ENCODE measurements around the gene ABCC9. TPM values are rescaled to one million over a fixed set of nuclear protein-coding genes. Genes with fewer than 3 reads are reported as not detected.

ABCC9 gene
- total RNA-seq, 1 experiment from 2014 or later: not detected

GRCh38 chr12:21879312-21879711 lies 61.9 kb downstream of the ABCC9 start:
- no peak for DNase-seq (ENCODE audit: low spot score)

DNA sequence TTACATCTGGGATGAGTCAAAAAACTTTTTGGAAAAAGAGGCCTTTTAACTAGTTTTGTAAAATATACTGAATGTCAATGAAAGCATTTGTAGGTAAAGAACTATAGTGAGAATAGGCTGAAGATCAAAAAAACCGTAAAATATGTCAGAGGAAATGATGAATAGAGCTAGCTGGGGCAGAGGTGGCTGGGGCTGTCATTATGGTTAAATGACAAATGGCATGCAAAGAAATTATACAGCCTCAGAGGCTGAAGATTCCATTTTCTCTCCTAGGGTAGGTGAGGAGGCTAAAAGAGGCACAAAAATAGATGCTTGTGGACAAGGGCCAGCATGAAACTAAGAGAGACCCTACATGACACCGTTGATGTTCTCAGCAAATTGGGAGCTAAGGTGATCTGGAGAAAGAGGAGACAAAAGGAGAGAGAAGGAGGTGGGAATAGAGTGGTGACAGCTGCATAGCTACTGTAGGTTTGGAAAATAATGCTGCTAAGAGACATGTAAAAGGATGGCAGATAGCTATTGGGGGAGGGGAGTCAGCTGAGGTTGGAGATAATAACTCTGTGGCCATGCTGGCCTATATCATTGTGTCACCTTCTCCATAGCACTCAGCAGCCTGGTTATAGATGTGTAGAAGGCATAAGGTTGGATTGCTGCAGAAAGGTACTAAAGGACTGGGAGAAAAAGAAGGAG lies 63.8 kb downstream of the ABCC9 start:
- DNase-seq (ENCODE audit: low spot score): no peak

- DNase-seq (ENCODE audit: low spot score): no peak
Observed at GRCh38 chr12:21865846-21866245, 75.4 kb downstream of the ABCC9 start.

DNA sequence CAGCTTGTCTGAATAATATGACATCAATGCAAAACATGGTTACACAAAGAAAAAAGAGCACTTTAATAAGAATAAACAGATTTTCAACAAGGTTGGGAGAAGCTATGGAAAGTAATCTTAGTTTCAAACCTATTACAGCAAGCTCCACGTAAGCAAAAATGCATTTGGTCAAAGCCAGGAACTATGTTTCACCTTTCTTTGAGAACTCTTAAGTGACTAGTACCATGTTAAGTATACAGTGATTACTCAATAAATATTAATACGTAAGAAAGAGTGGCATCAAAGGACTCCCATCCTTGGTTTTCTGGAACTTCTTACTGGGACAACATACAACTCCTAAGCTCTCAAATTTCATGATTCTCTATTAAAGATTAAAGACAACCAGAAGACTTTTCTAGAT lies 80.7 kb downstream of the ABCC9 start:
- DNase-seq (ENCODE audit: low spot score): no peak

GRCh38 chr12:21860128-21860527 lies 81.1 kb downstream of the ABCC9 start:
- no peak for DNase-seq (ENCODE audit: low spot score)

GRCh38 chr12:21852251-21852650 lies 89.0 kb downstream of the ABCC9 start:
- DNase-seq (ENCODE audit: low spot score): no peak

- DNase-seq (ENCODE audit: low spot score): no peak
Observed at GRCh38 chr12:21851151-21851550, 90.1 kb downstream of the ABCC9 start.

DNA sequence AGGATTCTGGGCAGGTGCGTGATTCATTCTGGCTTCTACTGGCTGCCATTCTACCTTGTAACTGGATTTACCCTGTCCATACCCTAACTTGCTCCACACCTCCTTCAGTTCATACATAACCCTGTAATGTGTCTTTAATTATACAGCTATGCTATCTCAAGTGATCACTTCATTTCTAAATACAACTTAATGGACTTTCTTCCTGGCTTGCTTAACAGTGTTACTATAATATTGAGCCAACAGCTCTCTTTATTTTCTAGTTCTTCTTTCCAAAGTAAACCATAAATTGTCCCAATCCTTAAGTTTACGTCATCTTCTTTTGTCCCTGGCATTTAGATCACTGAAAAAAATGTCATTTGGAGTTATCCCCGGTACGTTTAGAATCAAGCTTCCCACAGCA lies 90.8 kb downstream of the ABCC9 start:
- no peak for DNase-seq (ENCODE audit: low spot score)

DNA sequence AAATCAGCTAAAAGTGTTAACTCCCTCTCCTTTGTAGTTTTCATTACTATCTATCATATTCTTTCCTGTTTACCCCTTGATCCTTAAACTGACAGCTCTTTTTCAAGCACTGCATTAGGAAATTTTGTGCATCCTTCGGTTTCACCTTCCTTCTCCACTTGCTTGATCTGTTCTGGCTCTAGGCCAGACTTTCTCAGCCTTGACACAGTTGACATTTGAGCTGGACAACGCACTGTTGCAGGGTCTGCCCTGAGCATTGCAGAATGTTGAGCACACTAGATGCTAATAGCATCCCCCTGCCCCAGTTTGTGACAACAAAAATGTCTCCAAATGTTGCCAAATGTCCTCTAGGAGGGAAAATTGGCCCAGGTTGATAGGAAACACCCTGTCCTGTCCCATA lies 91.3 kb downstream of the ABCC9 start:
- DNase-seq (ENCODE audit: low spot score): no peak

DNA sequence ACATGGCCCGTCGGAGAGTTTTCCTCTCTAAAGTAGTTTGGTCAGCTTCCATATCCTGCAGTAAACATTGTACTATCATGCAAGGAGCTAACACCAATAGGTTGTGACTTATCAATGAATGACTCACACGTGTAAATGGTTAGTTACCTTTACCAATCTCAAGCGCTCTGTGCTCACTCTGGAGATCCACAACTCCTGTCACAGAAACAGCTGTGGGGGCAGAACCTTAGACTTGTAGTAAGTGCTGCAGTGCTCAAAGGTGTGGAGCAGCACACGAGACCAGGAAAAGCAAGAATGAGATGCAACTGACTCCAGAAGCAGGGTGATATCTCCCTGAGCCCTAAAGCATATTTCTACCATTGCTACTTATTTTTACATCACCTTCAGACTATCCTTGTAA lies 93.0 kb downstream of the ABCC9 start:
- no peak for DNase-seq (ENCODE audit: low spot score)

GRCh38 chr12:21843795-21844194 lies 97.4 kb downstream of the ABCC9 start:
- DNase-seq (ENCODE audit: low spot score): no peak

GRCh38 chr12:21839776-21840175 lies 101.5 kb downstream of the ABCC9 start:
- no peak for DNase-seq (ENCODE audit: low spot score)

DNA sequence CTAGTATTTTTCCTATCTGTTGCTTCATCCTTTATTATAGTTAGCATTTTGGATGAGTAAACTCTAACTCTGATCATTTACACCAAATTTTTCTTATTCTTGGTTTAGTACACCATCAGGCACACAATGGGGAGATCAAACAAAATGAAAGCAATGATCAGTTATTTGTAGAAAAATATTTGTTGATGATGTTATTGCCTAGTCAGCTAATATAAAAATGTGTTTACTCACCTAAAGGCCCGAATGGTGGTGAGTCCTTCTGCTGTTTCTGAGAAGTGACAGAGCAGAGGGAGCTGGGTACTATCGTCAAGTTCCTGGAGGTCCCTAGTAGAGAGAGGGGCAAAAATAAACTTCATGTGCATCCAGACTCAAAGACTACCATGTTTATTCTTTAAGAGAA lies 103.4 kb downstream of the ABCC9 start:
- no peak for DNase-seq (ENCODE audit: low spot score)

DNA sequence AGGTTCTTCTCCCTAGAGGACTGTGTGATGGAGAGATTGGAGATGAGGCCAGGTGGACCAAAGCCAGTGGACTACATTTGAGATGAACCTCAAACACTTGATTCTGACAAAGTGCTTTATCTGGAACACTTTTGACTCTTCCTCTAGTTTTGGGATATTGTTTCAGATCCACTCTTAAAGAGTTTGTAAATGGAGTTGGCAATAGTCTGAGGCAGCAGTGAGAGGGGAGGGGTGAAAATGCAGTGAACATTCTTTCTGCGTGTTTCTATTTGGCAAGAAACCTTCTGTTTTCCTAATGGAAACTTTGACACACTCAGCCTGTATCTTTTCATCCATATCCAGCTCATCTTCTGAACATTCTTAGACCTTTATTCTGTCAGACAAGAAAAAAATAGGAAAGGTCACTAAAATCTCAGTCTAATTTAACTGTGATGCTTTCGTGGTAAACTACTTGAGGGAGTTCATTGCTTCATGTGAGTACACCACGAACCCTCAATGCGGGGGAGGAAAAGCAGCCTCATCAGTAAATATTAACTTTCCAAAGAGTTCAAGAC lies 109.4 kb downstream of the ABCC9 start:
- DNase-seq (ENCODE audit: low spot score): no peak

- no peak for DNase-seq (ENCODE audit: low spot score)
Observed at GRCh38 chr12:21828779-21829178, 112.4 kb downstream of the ABCC9 start.

- DNase-seq (ENCODE audit: low spot score): no peak
Observed at GRCh38 chr12:21828136-21828775, 113.0 kb downstream of the ABCC9 start.

DNA sequence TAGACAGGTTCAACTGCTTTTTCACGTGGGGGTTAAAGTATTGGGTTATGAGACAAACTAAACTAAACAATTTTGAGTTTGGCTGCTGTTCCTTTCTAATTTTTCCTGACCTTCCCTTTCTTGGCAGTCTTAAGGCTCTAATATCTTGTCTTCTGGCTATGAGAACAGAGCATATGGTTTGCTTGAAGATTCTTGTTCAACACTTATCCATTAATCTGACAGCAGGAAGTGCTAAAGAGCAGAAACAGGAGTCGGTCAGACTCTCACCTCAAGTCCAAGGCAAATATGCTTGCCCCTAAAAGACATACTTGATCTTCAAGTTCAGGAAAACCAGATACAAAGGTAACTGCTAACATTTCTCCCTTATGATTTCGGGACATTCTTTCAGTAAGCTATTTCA lies 114.1 kb downstream of the ABCC9 start:
- DNase-seq (ENCODE audit: low spot score): no peak

DNA sequence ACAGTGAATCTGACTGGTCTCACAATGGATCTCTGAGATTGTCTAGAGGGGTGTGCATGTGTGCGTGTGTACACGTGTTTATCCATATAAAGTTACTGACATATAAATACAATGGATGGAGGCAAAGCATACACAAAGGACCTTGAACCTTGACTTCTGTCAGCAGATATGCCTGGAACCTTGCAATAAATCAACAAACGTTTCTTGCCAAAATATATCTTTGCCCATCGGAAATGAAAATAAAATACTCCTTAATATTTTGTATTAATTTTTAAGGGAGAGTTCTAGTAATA lies 114.7 kb downstream of the ABCC9 start:
- no peak for DNase-seq (ENCODE audit: low spot score)

DNA sequence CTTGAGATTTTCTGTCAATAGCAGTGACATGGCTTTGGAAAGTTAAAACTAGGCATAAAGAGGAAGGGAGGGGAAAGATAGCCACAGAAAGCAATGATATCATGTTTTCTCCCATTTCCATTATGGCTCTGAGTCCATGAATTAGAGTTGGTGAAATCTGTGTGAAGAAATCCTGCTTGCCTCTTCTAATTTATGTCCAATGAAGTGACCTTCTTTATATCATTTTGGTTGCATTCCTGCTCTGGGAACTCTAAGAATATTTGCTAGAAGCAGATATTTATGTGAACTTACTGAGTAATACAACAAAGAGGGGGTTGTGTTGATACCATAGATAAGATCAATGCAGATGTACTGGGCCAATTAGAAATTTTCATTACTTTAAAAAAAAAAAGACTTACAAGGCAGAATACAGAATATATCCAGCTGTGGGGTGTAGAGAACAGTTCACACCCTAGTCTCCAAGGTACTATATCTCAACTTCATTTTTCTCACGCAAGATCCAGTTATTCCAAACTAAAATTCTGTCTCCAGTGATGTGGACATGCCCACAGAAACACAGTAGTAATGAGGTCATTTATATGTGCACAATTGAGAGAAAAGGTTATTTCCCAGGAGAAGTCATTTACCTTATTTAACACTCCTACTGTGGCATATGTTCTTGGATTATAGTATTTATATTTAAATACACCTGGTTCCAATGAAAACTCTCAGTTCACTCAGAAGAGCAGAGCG lies 115.2 kb downstream of the ABCC9 start:
- no peak for DNase-seq (ENCODE audit: low spot score)

DNA sequence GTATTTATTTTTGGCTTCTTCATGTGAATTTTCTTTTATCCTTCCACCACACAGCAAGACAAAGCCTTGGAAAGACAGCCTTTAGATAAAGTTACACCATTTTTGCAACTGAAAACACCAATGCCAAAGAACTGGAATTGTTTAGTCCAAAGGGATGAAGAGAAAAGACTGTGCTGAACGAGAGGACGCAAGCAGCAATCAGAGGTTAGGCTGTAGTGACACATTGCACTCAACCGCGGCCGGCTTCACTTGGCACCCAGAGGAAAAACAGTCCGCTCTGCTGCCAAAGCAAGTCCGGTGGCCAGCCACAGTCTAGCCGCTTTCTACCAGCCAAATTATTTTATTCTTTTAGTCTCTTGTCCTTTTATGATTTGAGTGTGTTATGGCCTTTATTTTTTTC lies 117.6 kb downstream of the ABCC9 start:
- no peak for DNase-seq (ENCODE audit: low spot score)

DNA sequence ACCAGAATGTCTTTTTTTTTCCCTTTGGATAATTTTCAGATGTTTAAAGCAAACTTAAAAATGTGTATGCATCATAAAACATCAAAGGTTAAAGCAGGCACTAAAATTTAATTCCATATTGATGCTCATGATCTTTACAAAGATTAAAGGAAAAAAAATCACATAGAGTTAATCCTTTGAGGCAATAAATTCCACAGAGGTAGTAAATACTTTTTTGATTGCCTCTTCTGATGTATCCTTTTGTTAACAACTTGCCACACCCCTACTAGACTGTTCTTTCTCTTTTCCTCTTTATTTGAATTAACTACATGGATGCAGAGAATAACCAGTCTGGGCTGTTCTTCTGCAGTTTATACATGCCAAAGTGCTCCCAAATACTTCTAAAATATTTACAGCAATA lies 121.5 kb downstream of the ABCC9 start:
- DNase-seq (ENCODE audit: low spot score): no peak

GRCh38 chr12:21819236-21819635 lies 122.0 kb downstream of the ABCC9 start:
- DNase-seq (ENCODE audit: low spot score): no peak

DNA sequence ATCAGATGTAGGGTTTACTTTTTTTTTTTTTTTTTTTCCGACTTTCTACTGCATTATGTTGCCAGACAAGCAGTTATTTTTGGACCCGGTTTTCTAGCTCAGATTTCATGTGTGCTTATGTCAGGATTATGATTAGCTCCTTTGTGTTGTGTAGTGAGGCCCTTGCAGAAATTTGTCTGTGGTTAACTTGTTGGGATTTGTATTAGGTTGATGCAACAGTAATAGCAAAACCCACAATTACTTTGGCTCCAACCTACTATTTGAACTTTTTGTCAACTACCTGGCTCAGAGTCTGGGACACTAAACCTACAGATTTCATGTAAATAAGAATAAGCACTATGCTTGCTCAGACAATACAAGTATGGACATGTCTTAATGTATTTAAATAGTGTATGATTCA lies 122.6 kb downstream of the ABCC9 start:
- DNase-seq (ENCODE audit: low spot score): no peak

Data from HT-29 (cell line).